ENCODE measurements around the gene SKOR1. TPM values are rescaled to one million over a fixed set of nuclear protein-coding genes. Genes with fewer than 3 reads are reported as not detected.

The SKOR1 gene, protein sequence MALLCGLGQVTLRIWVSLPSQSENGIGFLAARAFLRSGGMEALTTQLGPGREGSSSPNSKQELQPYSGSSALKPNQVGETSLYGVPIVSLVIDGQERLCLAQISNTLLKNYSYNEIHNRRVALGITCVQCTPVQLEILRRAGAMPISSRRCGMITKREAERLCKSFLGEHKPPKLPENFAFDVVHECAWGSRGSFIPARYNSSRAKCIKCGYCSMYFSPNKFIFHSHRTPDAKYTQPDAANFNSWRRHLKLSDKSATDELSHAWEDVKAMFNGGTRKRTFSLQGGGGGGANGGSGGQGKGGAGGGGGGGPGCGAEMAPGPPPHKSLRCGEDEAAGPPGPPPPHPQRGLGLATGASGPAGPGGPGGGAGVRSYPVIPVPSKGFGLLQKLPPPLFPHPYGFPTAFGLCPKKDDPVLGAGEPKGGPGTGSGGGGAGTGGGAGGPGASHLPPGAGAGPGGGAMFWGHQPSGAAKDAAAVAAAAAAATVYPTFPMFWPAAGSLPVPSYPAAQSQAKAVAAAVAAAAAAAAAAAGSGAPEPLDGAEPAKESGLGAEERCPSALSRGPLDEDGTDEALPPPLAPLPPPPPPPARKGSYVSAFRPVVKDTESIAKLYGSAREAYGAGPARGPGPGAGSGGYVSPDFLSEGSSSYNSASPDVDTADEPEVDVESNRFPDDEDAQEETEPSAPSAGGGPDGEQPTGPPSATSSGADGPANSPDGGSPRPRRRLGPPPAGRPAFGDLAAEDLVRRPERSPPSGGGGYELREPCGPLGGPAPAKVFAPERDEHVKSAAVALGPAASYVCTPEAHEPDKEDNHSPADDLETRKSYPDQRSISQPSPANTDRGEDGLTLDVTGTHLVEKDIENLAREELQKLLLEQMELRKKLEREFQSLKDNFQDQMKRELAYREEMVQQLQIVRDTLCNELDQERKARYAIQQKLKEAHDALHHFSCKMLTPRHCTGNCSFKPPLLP
- total RNA-seq = under 0.01 TPM

DNA sequence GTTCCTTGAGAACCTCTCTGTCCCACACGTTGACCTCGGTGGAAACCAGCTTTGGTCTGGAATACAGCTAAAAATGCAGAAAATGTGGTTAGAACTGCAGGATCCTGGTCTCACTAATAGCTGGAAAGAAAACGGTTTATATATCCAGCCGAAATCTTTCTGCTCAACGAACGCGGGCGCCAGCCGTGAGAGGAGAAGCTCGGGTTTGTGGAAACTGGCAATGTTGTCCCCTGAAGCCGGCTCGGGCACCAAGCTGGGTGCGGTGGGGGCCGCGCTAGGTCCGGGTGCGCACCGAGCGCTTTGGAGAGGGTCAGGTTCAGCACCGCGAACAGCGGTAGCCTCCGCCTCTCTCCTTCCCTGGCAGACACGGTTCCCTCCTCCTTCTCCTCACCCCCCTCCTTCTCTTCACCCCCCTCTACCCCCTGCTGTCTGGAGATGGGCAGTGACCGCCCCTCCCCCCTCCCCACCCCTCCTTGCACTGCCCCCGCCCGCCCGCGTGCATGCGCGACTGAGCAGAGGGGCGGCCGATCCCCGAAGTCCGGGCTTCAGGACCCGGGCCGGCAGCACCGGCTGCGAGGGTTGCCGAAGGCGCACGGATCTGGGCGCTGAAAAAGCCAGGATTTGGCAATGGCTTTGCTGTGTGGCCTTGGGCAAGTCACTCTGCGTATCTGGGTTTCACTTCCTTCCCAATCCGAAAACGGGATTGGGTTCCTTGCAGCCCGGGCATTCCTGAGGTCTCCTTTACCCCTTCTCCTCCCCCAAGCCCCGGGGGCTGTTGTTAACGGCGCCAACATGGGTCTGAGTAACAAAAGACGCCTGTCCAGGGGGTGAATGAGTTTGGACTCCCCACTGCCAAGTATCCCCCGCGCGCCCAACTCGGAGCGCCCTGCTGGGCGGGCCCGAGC is at the start of gene SKOR1:
Gene SKOR1 (plus strand): TSS at position 534 of the 905 bp plus-strand sequence. CDS start 94 bp downstream, at position 628.
- Histone ChIP-seq H3K27me3 (ENCODE audit: control insufficient read depth in 3 of 3, insufficient read depth in 3 of 3, low read length in 3 of 3) (peaks cover 86 to 96% (median 92%) of the 10 kb centered on the region in 3 donors), H3K9me3 (ENCODE audit: control insufficient read depth in 3 of 3, low read length in 3 of 3) (no peaks in the 10 kb centered on the region), H3K36me3 (ENCODE audit: control insufficient read depth in 3 of 3, insufficient read depth in 3 of 3, low read length in 3 of 3) (no peaks in the 10 kb centered on the region), H3K9ac (ENCODE audit: low read depth in 1 of 3, low read length in 3 of 3) (no peak within 1 kb of the TSS), H3K27ac (ENCODE audit: low read depth, low read length) (no peak within 1 kb of the TSS), H3K4me1 (ENCODE audit: control insufficient read depth in 3 of 3, insufficient read depth in 3 of 3, low read length in 3 of 3) (peaks cover 12 to 34% (median 27%) of the 10 kb centered on the region in 3 donors), H3K4me3 (ENCODE audit: low read length in 3 of 3) (peak within 1 kb of the TSS in 2 of 3 donors; percentile 13 to 49)

DNA sequence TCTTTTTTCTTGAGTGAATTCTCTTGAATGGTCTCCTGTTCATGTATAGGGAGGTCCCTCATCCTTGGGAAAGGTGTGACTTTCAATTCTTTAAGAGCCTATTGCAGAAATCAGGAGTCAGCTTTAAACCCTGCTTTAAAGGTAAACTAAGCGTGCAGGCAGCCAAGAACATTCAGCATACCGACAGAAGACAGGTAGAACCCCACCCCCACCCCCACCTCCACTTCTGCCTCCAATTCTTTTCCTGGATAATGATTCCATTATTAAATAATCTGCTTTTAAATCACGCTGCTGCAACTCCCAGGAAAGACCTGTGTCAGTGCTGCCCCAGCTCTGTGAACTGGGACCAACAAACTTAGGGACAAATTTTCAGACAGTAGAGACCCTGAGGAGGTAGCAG is 49.3 kb upstream of the SKOR1 start:
- Histone ChIP-seq H3K27ac (ENCODE audit: low read depth, low read length) (no peak overlapping the region), H3K9me3 (ENCODE audit: control insufficient read depth in 3 of 3, low read length in 3 of 3) (no peaks in the 10 kb centered on the region), H3K9ac (ENCODE audit: low read depth in 1 of 3, low read length in 3 of 3) (no peak overlapping the region), H3K4me1 (ENCODE audit: control insufficient read depth in 3 of 3, insufficient read depth in 3 of 3, low read length in 3 of 3) (no peaks in the 10 kb centered on the region), H3K27me3 (ENCODE audit: control insufficient read depth in 3 of 3, insufficient read depth in 3 of 3, low read length in 3 of 3) (no peaks in the 10 kb centered on the region), H3K4me3 (ENCODE audit: low read length in 3 of 3) (no peak overlapping the region), H3K36me3 (ENCODE audit: control insufficient read depth in 3 of 3, insufficient read depth in 3 of 3, low read length in 3 of 3) (peaks cover 0 to 12% (median 0%) of the 10 kb centered on the region in 3 donors)

DNA sequence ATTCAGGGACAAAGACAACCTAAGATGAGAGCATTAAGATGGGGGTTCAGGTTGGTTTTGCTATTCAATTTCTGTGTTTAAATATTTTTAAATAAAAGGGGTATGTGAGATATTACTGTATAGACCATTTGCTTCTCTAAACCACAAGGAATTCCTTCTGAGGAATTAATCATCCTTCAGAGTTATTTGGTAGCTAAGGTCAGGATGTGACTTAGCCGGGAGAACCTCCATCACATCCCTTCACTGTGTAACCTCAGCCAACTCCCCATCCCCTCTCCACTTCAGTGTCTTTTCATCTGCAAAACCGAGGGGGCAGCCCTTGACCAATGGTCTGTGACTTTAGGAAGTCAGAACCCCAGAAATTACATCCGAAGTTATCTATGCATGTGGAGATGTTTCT is 48.7 kb upstream of the SKOR1 start:
- H3K36me3 ChIP-seq (ENCODE audit: control insufficient read depth in 3 of 3, insufficient read depth in 3 of 3, low read length in 3 of 3) = peaks cover 0 to 12% (median 0%) of the 10 kb centered on the region in 3 donors
- H3K27me3 ChIP-seq (ENCODE audit: control insufficient read depth in 3 of 3, insufficient read depth in 3 of 3, low read length in 3 of 3) = no peaks in the 10 kb centered on the region
- no peak overlapping the region for H3K9ac ChIP-seq (ENCODE audit: low read depth in 1 of 3, low read length in 3 of 3)
- H3K4me1 ChIP-seq (ENCODE audit: control insufficient read depth in 3 of 3, insufficient read depth in 3 of 3, low read length in 3 of 3) = no peaks in the 10 kb centered on the region
- no peaks in the 10 kb centered on the region for H3K9me3 ChIP-seq (ENCODE audit: control insufficient read depth in 3 of 3, low read length in 3 of 3)
- H3K27ac ChIP-seq (ENCODE audit: low read depth, low read length) = no peak overlapping the region
- no peak overlapping the region for H3K4me3 ChIP-seq (ENCODE audit: low read length in 3 of 3)

DNA sequence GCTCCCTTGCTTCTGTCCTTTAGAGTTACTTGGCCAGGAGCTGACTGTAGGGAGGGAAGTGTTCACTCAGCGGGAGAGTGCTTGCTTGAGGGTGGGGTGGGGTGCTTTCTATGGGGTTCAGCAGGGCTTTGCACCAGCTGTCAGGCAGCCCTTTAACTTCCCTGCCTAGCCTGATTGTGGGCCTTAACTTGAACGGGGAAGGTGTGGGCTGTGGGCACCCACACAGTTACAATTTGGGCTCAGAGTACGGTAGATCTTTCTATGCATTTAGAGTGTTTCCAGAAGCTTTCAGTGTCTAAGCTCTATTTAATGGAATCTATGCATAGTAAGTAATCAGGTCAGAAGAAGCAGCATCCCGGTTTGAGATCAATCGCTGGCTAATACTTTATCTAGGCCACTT is 48.2 kb upstream of the SKOR1 start:
- Histone ChIP-seq H3K4me3 (ENCODE audit: low read length in 3 of 3) (no peak overlapping the region), H3K9ac (ENCODE audit: low read depth in 1 of 3, low read length in 3 of 3) (no peak overlapping the region), H3K27me3 (ENCODE audit: control insufficient read depth in 3 of 3, insufficient read depth in 3 of 3, low read length in 3 of 3) (no peaks in the 10 kb centered on the region), H3K27ac (ENCODE audit: low read depth, low read length) (no peak overlapping the region), H3K9me3 (ENCODE audit: control insufficient read depth in 3 of 3, low read length in 3 of 3) (no peaks in the 10 kb centered on the region), H3K36me3 (ENCODE audit: control insufficient read depth in 3 of 3, insufficient read depth in 3 of 3, low read length in 3 of 3) (peaks cover 0 to 12% (median 0%) of the 10 kb centered on the region in 3 donors), H3K4me1 (ENCODE audit: control insufficient read depth in 3 of 3, insufficient read depth in 3 of 3, low read length in 3 of 3) (no peaks in the 10 kb centered on the region)

DNA sequence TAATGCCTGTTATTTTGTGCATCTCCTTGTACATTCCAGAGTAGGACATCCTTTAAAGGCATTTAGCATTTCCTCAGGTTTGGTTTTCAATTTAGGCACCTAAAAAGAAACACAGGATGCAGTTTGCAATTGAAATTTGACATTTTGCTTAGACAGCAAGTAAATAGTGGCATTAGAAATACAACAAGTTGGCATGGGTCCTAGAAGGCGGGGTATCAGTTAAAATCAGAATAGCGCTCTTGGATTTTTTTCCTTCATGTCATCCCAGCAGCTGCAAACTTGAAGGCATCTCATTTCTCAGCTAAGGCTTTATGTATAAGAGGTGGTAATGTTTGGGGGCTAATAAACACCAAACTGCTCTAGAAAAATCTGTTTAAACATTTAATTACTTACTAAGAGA is 47.5 kb upstream of the SKOR1 start:
- Histone ChIP-seq H3K27me3 (ENCODE audit: control insufficient read depth in 3 of 3, insufficient read depth in 3 of 3, low read length in 3 of 3) (no peaks in the 10 kb centered on the region), H3K27ac (ENCODE audit: low read depth, low read length) (no peak overlapping the region), H3K36me3 (ENCODE audit: control insufficient read depth in 3 of 3, insufficient read depth in 3 of 3, low read length in 3 of 3) (peaks cover under 1 to 12% (median 1%) of the 10 kb centered on the region in 3 donors), H3K9me3 (ENCODE audit: control insufficient read depth in 3 of 3, low read length in 3 of 3) (no peaks in the 10 kb centered on the region), H3K9ac (ENCODE audit: low read depth in 1 of 3, low read length in 3 of 3) (no peak overlapping the region), H3K4me1 (ENCODE audit: control insufficient read depth in 3 of 3, insufficient read depth in 3 of 3, low read length in 3 of 3) (no peaks in the 10 kb centered on the region), H3K4me3 (ENCODE audit: low read length in 3 of 3) (no peak overlapping the region)

DNA sequence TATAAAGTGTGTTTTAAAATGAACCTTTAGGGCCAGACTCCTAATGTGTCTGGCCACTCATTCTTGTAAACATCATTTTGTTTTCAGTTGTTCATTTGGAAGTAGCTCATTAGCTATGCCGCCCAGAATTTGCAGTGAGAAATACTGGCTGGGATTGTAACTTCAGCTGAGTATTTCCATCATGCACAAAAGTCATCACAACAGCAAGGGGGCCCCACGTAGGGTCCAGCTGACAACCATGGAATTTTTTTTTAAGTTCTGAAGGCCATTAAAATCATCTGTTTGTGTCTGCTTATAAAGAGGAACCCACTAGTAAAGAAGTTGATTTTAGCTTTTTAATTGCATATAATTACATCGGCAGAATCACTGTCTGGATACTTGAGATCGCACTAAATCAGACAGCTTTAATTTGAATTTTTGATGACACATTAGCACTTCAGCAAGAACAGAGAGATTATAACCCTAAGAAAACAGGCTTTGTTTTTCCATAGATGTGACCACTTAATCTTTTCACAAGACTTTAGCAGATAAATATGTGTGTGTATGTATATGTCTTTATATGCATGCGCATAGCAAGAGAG is 46.3 kb upstream of the SKOR1 start:
- no peak overlapping the region for H3K27ac ChIP-seq (ENCODE audit: low read depth, low read length)
- H3K4me3 ChIP-seq (ENCODE audit: low read length in 3 of 3) = no peak overlapping the region
- no peaks in the 10 kb centered on the region for H3K9me3 ChIP-seq (ENCODE audit: control insufficient read depth in 3 of 3, low read length in 3 of 3)
- peaks cover 6 to 9% (median 7%) of the 10 kb centered on the region in 3 donors for H3K36me3 ChIP-seq (ENCODE audit: control insufficient read depth in 3 of 3, insufficient read depth in 3 of 3, low read length in 3 of 3)
- H3K9ac ChIP-seq (ENCODE audit: low read depth in 1 of 3, low read length in 3 of 3) = no peak overlapping the region
- no peaks in the 10 kb centered on the region for H3K27me3 ChIP-seq (ENCODE audit: control insufficient read depth in 3 of 3, insufficient read depth in 3 of 3, low read length in 3 of 3)
- no peaks in the 10 kb centered on the region for H3K4me1 ChIP-seq (ENCODE audit: control insufficient read depth in 3 of 3, insufficient read depth in 3 of 3, low read length in 3 of 3)

DNA sequence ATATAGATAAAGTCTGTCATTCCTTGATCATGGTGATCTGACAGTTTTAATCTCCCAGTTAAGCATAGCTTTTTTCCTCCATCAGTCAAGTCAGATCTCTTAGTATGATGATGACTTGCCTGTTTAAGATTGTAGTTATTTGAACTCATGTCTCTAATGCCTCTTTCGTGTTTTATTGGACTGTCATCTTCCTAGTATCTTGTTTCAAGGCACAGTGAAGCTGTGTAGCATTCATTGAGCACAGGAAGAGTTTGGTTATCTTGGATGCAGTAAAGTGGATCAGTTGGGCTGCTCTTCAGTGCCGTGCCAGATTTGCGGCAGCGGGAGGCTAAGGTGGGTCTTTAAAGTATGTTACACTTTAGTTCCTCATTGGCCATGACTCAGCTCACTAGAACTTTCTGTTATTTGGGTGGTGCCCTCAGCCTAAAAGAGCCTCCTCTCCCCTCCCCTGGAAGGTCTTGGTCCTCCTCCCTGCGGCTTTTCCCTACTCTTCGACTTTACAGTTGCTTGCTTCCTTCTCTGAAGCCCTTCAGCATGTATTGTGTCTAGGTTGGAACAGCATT is 45.7 kb upstream of the SKOR1 start:
- H3K27ac ChIP-seq (ENCODE audit: low read depth, low read length) = no peak overlapping the region
- H3K4me1 ChIP-seq (ENCODE audit: control insufficient read depth in 3 of 3, insufficient read depth in 3 of 3, low read length in 3 of 3) = no peaks in the 10 kb centered on the region
- H3K36me3 ChIP-seq (ENCODE audit: control insufficient read depth in 3 of 3, insufficient read depth in 3 of 3, low read length in 3 of 3) = peaks cover 6 to 7% (median 7%) of the 10 kb centered on the region in 3 donors
- H3K9me3 ChIP-seq (ENCODE audit: control insufficient read depth in 3 of 3, low read length in 3 of 3) = no peaks in the 10 kb centered on the region
- no peaks in the 10 kb centered on the region for H3K27me3 ChIP-seq (ENCODE audit: control insufficient read depth in 3 of 3, insufficient read depth in 3 of 3, low read length in 3 of 3)
- no peak overlapping the region for H3K4me3 ChIP-seq (ENCODE audit: low read length in 3 of 3)
- H3K9ac ChIP-seq (ENCODE audit: low read depth in 1 of 3, low read length in 3 of 3) = no peak overlapping the region

DNA sequence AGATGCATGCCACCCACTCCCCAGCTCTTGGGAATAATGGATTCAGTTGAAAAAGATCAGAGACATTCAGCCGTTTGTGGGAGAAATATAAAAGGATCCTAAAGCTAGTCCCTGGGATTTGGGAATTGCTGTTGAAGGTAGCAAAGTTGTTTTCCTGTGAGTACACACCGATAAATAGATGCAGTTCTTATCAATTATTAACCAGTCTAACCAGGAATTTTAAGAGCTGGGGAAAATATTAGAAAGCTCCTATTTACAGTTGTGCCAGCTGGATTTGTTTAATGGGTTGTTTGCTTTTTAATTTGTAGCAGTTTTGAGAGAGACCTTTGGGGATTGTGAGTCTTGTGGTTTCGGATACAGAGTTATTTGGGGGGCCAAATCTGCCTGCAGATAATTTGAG is 44.2 kb upstream of the SKOR1 start:
- Histone ChIP-seq H3K4me3 (ENCODE audit: low read length in 3 of 3) (no peak overlapping the region), H3K4me1 (ENCODE audit: control insufficient read depth in 3 of 3, insufficient read depth in 3 of 3, low read length in 3 of 3) (no peaks in the 10 kb centered on the region), H3K27me3 (ENCODE audit: control insufficient read depth in 3 of 3, insufficient read depth in 3 of 3, low read length in 3 of 3) (no peaks in the 10 kb centered on the region), H3K27ac (ENCODE audit: low read depth, low read length) (no peak overlapping the region), H3K9me3 (ENCODE audit: control insufficient read depth in 3 of 3, low read length in 3 of 3) (no peaks in the 10 kb centered on the region), H3K36me3 (ENCODE audit: control insufficient read depth in 3 of 3, insufficient read depth in 3 of 3, low read length in 3 of 3) (peaks cover 6 to 10% (median 7%) of the 10 kb centered on the region in 3 donors), H3K9ac (ENCODE audit: low read depth in 1 of 3, low read length in 3 of 3) (no peak overlapping the region)

Data from skeletal muscle tissue (tissue), 4 donors.